Astrocyte of the spinal cord (primary cell): ENCODE results near the gene PBXIP1.

Experiments used
- DNase-seq: peaks from one replicate; pipeline ENCODE4 v3.0.0; 2011; ENCODE audit warnings: low read depth, low spot score
- H3K4me3 ChIP-seq: 2 replicates; pipeline ENCODE4 v1.5.1; 2011; ENCODE audit warnings: low read depth, mild to moderate bottlenecking, low read length, moderate library complexity
- CTCF ChIP-seq: IDR thresholded peaks from 2 replicates; pipeline ENCODE4 v1.5.1; 2012; ENCODE audit warnings: low read depth, mild to moderate bottlenecking, low read length, inconsistent platforms
- in situ Hi-C: cut with HindIII; loops from 2 replicates; pipeline ENCODE4 v1.10.0; 2017; ENCODE audit warnings: low sequenced_read_pairs

PBXIP1 gene

GRCh38 chr1:154935749-154936554 is 19.9 kb downstream of the PBXIP1 start:
- TF ChIP-seq CTCF = no peak
- peak overlapping the region; percentile 65 for H3K4me3 ChIP-seq
- DNase-seq = no peak
- in situ Hi-C loops = no loop called here

- no peak for DNase-seq
- in situ Hi-C loops = no loop called here
- no peak for TF ChIP-seq CTCF
- no peak overlapping the region for H3K4me3 ChIP-seq
These were observed 21.4 kb downstream of the PBXIP1 start for GRCh38 chr1:154934358-154934948.

- H3K4me3 ChIP-seq = no peak overlapping the region
These were observed 23.9 kb downstream of the PBXIP1 start for GRCh38 chr1:154931940-154932487.

GRCh38 chr1:154926201-154926600 is 29.7 kb downstream of the PBXIP1 start:
- no peak for DNase-seq
- no peak overlapping the region for H3K4me3 ChIP-seq
- in situ Hi-C loops = no loop called here
- TF ChIP-seq CTCF = no peak

More at GRCh38 chr1:154931940-154932487, 23.9 kb downstream of the PBXIP1 start:
- TF ChIP-seq CTCF = no peak
- DNase-seq = no peak
- in situ Hi-C loops = no loop called here

- in situ Hi-C loops = no loop called here
- no peak overlapping the region for H3K4me3 ChIP-seq
- TF ChIP-seq CTCF = no peak
- DNase-seq = no peak
These were observed 30.3 kb downstream of the PBXIP1 start for GRCh38 chr1:154925335-154926170.

- no peak overlapping the region for H3K4me3 ChIP-seq
- no peak for TF ChIP-seq CTCF
- in situ Hi-C loops = no loop called here
- no peak for DNase-seq
These were observed 32.2 kb downstream of the PBXIP1 start for GRCh38 chr1:154923695-154924094.
